Neuron (in vitro differentiated cells): ENCODE results near the gene LBHD2.
"Not testable (repeated sequence)": the region's sequence is repeated elsewhere in the genome, so short reads cannot be mapped to it uniquely, and the experiment has no call there.

ENCODE experiments used
- H2AFZ ChIP-seq: one replicate; pipeline ENCODE4 v1.6.1; 2013; ENCODE audit warnings: low read depth, mild to moderate bottlenecking, inconsistent platforms, low read length, moderate library complexity
- H3K27me3 ChIP-seq: one replicate; pipeline ENCODE4 v1.6.1; 2013; ENCODE audit warnings: low read length; ENCODE audit not compliant: insufficient read depth
- H3K36me3 ChIP-seq: one replicate; pipeline ENCODE4 v1.6.1; 2013; ENCODE audit warnings: low read length; ENCODE audit not compliant: insufficient read depth
- H3K4me1 ChIP-seq: one replicate; pipeline ENCODE4 v1.6.1; 2013; ENCODE audit warnings: low read length; ENCODE audit not compliant: insufficient read depth
- H3K4me3 ChIP-seq: 2 replicates; pipeline ENCODE4 v1.5.1; 2013; ENCODE audit warnings: mild to moderate bottlenecking, low read length, moderate library complexity
- H3K9me3 ChIP-seq: one replicate; pipeline ENCODE4 v1.6.1; 2013; ENCODE audit warnings: low read length

LBHD2 gene

DNA sequence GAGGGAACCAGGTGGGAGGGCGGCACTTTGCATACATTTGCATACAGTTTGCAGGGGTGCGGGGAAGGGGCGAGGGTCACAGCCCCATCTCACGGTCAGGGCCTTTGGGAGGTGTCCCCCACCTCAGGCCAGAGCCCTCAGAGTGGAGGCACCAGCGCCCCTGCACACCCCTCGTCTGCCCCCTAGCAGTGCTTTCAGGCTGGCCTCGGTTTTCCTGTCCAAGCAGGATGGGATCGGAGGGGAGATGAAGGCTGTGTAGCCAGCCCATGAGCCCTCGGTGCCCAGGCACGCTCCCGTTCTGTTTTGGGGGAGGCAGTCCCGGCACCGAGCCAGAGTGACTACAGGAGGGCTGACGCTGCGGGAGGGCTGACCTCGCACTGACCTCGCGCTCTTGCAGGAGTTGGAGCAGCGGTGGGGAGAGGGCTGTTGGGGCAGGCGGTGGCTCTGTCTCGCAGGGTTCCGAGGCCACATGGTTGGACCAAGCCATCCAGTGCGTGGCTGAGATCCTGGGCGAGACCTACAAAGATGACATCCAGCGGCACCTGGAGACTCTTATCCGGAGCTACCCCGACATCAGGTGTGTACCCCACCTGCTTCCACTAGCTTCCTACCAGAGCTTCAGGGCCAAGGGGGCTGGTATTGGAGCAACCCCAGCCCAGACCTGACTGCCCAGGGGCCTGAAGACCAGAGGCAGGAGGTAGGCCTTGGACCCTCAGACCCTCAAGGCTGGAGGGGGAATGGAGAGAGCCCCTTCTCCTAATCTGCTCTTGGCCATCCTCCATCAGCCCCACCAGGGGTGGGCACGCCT lies 24.1 kb downstream of the LBHD2 start:
- H3K36me3 ChIP-seq, result no peaks in the 10 kb centered on the region

DNA sequence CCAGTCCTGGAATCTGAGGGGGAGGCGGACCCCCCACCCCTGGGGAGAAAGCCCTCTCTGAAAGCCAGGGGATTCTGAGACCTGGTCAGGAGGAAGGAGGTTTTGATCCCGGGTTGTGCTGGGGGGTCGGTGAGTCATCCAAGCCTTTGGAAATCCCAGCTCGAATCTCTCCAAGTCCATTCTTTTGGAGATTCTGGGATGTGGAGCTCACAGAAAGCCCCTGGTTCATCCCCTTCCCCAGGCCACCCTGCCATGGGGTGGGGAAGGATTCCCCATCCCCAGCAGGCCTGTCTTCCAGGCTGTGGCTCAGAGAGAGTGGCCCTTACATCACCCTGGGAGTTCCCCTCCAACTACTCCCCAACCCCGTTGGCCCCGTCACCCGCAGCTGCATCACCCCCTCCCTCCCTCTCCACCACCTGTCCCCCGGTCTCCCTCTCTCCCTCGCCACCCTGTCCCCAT lies 24.8 kb downstream of the LBHD2 start:
- peaks cover 10% of the 10 kb centered on the region for H3K27me3 ChIP-seq
- no peak overlapping the region for H2AFZ ChIP-seq
- no peaks in the 10 kb centered on the region for H3K36me3 ChIP-seq
- H3K4me1 ChIP-seq, result peaks cover 12% of the 10 kb centered on the region
- H3K9me3 ChIP-seq, result no peaks in the 10 kb centered on the region
- H3K4me3 ChIP-seq, result no peak overlapping the region

More for the DNA sequence above, 24.1 kb downstream of the LBHD2 start:
- peaks cover 15% of the 10 kb centered on the region for H3K27me3 ChIP-seq
- no peak overlapping the region for H2AFZ ChIP-seq
- H3K9me3 ChIP-seq, result peaks cover 2% of the 10 kb centered on the region
- H3K4me1 ChIP-seq, result peaks cover 12% of the 10 kb centered on the region
- H3K4me3 ChIP-seq, result no peak overlapping the region

DNA sequence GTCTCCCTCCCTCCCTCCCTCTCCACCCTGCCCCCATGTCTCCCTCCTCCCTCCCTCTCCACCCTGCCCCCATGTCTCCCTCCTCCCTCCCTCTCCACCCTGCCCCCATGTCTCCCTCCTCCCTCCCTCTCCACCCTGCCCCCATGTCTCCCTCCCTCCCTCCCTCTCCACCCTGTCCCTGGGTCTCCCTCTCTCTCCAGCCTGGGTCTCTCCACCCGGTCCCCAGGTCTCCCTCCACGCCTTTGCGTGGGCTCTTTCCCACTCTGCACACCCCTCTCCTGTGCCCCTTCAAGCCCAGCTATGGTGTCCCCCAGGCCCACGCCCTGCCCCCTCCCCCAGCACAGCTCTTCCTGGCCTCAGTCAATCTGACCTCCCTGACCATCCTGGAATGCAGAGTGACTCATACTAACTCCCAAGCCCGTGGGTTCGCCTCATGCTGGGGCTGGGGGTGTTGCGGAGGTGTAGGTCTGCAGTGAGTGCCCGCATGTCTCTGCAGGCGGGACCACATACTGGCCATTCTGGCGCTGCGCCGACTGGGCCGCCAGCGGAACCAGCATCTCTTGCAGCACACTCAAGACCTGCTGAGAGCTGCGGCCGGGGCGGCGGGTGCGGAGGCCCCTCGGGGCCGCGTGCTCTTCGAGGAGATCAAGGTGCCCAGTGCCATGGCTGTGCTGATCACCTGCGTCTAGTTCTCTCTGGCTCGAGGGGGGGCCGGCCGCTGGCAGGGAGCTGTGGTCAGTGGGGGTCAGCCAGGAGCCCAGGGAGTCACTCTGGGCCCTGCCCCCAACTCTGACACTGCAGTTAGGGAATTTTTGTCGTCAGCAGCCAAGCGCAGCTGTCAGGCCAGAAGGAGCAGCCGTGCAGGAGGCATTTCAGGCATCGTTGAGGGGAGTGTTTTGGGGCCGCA lies 25.8 kb downstream of the LBHD2 start:
- no peaks in the 10 kb centered on the region for H3K36me3 ChIP-seq
- no peak overlapping the region for H2AFZ ChIP-seq
- no peaks in the 10 kb centered on the region for H3K9me3 ChIP-seq
- H3K4me3 ChIP-seq, result no peak overlapping the region
- peaks cover 12% of the 10 kb centered on the region for H3K4me1 ChIP-seq
- peaks cover 5% of the 10 kb centered on the region for H3K27me3 ChIP-seq

DNA sequence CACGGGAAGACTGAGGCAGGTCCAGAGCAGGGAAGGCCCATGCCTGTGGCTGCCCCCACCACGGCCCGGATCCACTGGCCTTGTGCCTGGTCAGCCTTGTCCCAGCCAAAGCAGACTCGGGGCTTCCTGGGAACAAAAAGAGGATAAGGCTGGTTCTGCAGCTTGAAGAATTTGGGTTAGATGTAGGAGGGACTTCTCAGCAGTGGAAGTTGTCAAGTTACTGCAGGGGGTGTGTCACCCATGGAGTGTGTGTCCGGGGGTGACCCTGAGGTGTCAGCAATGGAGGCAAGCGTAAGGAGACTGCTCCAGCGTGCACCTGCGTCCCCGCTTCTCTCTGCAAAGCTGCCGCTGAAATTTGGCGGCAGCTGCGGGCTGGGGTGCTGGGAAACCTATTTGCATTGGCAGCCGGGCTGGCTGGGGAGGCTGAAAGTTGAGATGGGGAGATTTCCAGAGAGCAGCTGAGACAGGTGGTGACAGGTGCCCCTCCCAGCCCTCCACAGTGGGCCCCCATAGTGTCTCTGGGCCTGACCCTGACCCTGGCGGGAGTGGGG lies 26.7 kb downstream of the LBHD2 start:
- H3K36me3 ChIP-seq, result no peaks in the 10 kb centered on the region
- no peaks in the 10 kb centered on the region for H3K9me3 ChIP-seq
- H2AFZ ChIP-seq, result no peak overlapping the region
- peaks cover 5% of the 10 kb centered on the region for H3K27me3 ChIP-seq
- peaks cover 12% of the 10 kb centered on the region for H3K4me1 ChIP-seq
- no peak overlapping the region for H3K4me3 ChIP-seq

DNA sequence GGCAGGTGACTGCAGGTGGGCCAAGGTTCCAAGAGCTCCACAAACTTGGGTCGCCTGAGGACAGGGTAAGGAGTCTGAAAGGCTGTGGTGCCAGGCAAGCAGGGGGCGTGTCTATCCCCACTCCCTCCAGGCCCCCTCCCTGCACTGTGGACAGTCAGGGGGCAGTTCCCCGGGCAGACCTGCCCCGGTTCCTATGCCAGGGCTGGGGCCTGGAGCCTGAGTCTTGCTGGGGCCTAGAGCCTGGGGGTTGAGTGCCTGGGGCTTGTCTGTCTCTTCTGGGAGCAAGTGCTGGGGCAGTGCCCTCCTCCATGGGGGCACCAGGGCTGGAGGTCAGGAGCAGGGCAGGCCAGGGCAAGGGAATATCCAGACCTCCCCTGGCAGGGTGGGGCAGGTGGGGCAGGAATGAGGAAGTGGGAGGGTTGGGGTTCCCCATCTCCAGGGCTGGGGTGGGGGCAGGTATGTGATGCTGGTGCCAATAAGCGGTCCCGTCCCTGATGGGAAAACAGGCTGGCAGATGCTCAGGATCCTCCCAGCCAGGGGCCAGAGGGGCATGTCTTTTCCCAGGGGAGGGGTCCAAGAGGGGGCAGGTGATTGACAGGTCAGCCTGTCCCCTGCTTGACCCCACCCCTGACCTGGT lies 27.3 kb downstream of the LBHD2 start:
- Histone ChIP-seq H3K9me3 (no peaks in the 10 kb centered on the region), H3K27me3 (peaks cover under 1% of the 10 kb centered on the region), H2AFZ (no peak overlapping the region), H3K4me1 (peaks cover 12% of the 10 kb centered on the region), H3K36me3 (no peaks in the 10 kb centered on the region), H3K4me3 (no peak overlapping the region)

GRCh38 chr14:103112400-103113243 lies 28.6 kb downstream of the LBHD2 start:
- no peaks in the 10 kb centered on the region for H3K27me3 ChIP-seq
- H3K4me1 ChIP-seq, result peaks cover 12% of the 10 kb centered on the region
- no peak overlapping the region for H2AFZ ChIP-seq
- no peak overlapping the region for H3K4me3 ChIP-seq
- no peaks in the 10 kb centered on the region for H3K36me3 ChIP-seq
- no peaks in the 10 kb centered on the region for H3K9me3 ChIP-seq

GRCh38 chr14:103113303-103113702 lies 29.3 kb downstream of the LBHD2 start:
- Histone ChIP-seq H3K36me3 (no peaks in the 10 kb centered on the region), H2AFZ (no peak overlapping the region), H3K4me1 (peaks cover 12% of the 10 kb centered on the region), H3K9me3 (no peaks in the 10 kb centered on the region), H3K4me3 (no peak overlapping the region), H3K27me3 (no peaks in the 10 kb centered on the region)

DNA sequence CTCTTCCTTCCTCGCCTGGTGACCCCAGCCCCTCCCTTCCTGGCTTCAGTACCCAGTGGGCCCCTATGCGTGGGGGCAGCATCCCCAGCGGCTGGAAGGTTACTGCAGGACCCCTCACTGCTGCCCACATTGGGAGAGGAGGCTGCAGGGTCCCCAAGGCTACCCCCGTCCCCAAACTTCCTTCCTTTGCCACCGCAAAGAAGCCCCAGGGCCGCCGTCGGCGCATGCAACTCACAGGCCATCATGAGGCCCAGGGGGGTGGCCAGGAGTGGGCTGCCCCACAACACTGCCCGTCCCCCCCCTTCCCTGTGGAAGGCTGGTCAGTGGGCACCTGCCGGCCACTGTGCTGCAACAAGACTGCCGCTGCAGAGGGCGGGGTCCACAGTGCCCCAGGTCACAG lies 29.8 kb downstream of the LBHD2 start:
- peaks cover 12% of the 10 kb centered on the region for H3K4me1 ChIP-seq
- H3K9me3 ChIP-seq, result no peaks in the 10 kb centered on the region
- no peaks in the 10 kb centered on the region for H3K27me3 ChIP-seq
- no peak overlapping the region for H3K4me3 ChIP-seq
- no peak overlapping the region for H2AFZ ChIP-seq
- H3K36me3 ChIP-seq, result no peaks in the 10 kb centered on the region

DNA sequence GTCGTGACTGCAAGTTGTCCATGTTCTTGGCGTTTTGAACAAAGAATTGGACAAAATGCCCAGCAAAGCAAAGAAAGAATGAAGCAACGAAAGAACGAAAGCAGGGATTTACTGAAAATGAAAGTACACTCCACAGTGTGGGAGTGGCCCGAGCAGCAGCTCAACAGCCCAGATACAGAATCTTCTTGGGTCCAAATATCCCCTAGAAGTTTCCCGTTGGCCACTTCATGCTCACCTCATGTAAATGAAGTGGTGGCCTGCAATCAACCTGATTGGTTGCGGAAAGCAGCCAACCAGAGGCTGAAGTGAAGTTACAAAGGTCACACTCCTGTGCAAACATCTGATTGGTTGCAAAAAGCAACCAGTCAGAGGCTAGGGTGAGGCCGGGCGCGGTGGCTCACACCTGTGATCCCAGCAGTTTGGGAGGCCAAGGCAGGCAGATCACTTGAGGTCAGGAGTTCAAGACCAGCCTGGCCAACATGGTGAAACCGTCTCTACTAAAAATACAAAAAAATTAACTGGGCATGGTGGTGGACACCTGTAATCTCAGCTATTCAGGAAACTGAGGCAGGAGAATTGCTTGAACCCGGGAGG lies 31.2 kb downstream of the LBHD2 start:
- H2AFZ ChIP-seq, H3K27me3 ChIP-seq, H3K4me3 ChIP-seq, H3K36me3 ChIP-seq, H3K9me3 ChIP-seq, H3K4me1 ChIP-seq: not testable (repeated sequence)

DNA sequence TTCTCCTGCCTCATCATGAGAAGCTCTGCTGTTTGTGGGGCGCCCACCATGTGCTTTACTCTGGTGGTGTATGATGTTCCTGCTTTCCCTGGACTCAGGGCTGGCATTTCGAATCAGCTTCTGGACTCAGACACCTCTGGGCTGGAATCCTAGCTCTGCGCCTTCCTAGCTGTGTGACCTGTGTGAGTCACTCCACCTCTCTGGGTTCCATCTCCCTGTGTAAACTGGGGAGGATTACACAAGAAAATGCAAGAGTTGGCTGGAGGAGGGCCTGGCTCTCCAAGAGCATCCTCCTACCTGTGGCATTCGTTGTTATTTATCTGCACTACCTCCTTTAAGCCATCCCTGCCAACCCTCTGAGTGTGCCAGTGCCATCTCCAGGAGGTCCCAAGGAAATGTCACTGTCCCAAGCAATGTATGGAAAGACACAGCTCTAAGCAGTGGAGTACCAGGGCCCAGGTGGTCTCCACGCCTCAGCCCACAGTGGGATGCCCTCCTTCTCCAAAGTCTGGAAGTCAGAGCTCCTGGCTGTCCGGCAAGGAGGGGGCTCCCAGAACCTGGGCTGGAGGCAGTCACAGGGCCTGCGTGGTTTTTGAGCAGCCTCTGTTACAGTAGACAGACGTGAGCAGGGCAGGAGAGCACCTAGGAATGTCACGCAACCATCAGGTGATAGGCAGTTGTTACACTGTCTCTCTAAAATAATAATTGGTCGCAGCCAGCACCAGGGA lies 32.0 kb downstream of the LBHD2 start:
- Histone ChIP-seq H3K9me3 (no peaks in the 10 kb centered on the region), H3K27me3 (peaks cover 7% of the 10 kb centered on the region), H3K36me3 (no peaks in the 10 kb centered on the region), H2AFZ (no peak overlapping the region), H3K4me1 (no peaks in the 10 kb centered on the region), H3K4me3 (no peak overlapping the region)

DNA sequence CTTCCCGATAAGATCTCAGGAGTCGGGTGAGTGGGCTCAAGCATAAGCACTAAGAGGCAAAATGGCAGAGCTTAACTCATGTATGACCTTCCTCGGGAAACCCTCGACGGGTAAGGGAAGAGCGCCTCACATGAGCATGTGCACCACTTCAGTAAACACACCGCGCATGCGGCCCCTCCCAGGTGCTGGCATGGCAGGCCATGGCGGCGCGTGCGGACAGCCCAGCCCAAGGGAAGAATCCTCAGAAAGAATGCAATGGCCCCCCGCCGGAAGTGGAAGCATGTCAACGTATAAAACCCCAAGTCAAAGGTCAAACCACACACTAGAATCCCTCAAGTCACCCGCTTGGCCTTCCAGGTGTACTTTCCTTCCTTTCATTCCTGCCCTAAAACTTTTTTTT lies 32.6 kb downstream of the LBHD2 start:
- H3K27me3 ChIP-seq, result peaks cover 13% of the 10 kb centered on the region
- no peaks in the 10 kb centered on the region for H3K4me1 ChIP-seq
- H3K9me3 ChIP-seq, result no peaks in the 10 kb centered on the region
- no peaks in the 10 kb centered on the region for H3K36me3 ChIP-seq
- H3K4me3 ChIP-seq, result no peak overlapping the region
- no peak overlapping the region for H2AFZ ChIP-seq
